Measurements from ENCODE around the gene FAM236A. TPM values are rescaled to one million over a fixed set of nuclear protein-coding genes. Genes with fewer than 3 reads are reported as not detected.
"Not testable (repeated sequence)": the region's sequence is repeated elsewhere in the genome, so short reads cannot be mapped to it uniquely, and the experiment has no call there.

FAM236A gene
- 10 to 100 TPM in 1 of 4 donors, 1 to 10 TPM in 1, not detected in 2; 2.6 to 11.7 TPM for total RNA-seq

- H3K9me3 ChIP-seq; intact Hi-C loops (cut with DNase I); H3K4me1 ChIP-seq; H3K4me3 ChIP-seq (replicated peaks in 1 of 3); DNase-seq; H3K27ac ChIP-seq; H3K36me3 ChIP-seq; H3K27me3 ChIP-seq: not testable (repeated sequence)
- WGBS, 2 donors, result no CpG with 5 or more reads among the region's 15 CpGs
Observed at GRCh38 chrX:72937906-72938305, at the start of gene FAM236A. Gene FAM236A, plus strand, starts transcription at chrX:72938206. Its CDS starts 57 bp downstream, at chrX:72938263.

GRCh38 chrX:72889740-72890139 is 48.3 kb upstream of the FAM236A start:
- WGBS, 2 donors, result no CpG with 5 or more reads among the region's 14 CpGs
- H3K4me3 ChIP-seq (replicated peaks in 1 of 3); H3K27ac ChIP-seq; DNase-seq; H3K27me3 ChIP-seq; H3K36me3 ChIP-seq; intact Hi-C loops (cut with DNase I); H3K4me1 ChIP-seq; H3K9me3 ChIP-seq: not testable (repeated sequence)

GRCh38 chrX:72912315-72912714 is 25.7 kb upstream of the FAM236A start, which contains the start of gene FAM236C:
Gene FAM236C, plus strand, starts transcription at chrX:72912615. Its CDS starts 100 bp downstream, at chrX:72912715.
- WGBS, 2 donors, result no CpG with 5 or more reads among the region's 13 CpGs
- H3K9me3 ChIP-seq; H3K4me3 ChIP-seq (replicated peaks in 1 of 3); H3K27me3 ChIP-seq; H3K36me3 ChIP-seq; H3K4me1 ChIP-seq; intact Hi-C loops (cut with DNase I); DNase-seq; H3K27ac ChIP-seq: not testable (repeated sequence)

- H3K9me3 ChIP-seq; H3K27ac ChIP-seq; H3K4me3 ChIP-seq (replicated peaks in 1 of 3); H3K27me3 ChIP-seq; DNase-seq; H3K36me3 ChIP-seq; intact Hi-C loops (cut with DNase I); H3K4me1 ChIP-seq: not testable (repeated sequence)
- no CpG with 5 or more reads among the region's 5 CpGs for WGBS, 2 donors
Observed at GRCh38 chrX:72916096-72916495, 21.9 kb upstream of the FAM236A start.

GRCh38 chrX:72932283-72932682 is 5.7 kb upstream of the FAM236A start:
- H3K4me3 ChIP-seq (replicated peaks in 1 of 3); H3K27me3 ChIP-seq; H3K4me1 ChIP-seq; H3K9me3 ChIP-seq; H3K36me3 ChIP-seq; H3K27ac ChIP-seq; DNase-seq; intact Hi-C loops (cut with DNase I): not testable (repeated sequence)
- WGBS, 2 donors, result no CpG with 5 or more reads among the region's 1 CpG

- H3K9me3 ChIP-seq; H3K4me3 ChIP-seq (replicated peaks in 1 of 3); H3K27me3 ChIP-seq; H3K27ac ChIP-seq; DNase-seq; intact Hi-C loops (cut with DNase I); H3K4me1 ChIP-seq; H3K36me3 ChIP-seq: not testable (repeated sequence)
- no CpG with 5 or more reads among the region's 7 CpGs for WGBS, 2 donors
Observed at GRCh38 chrX:72936455-72936854, 1.6 kb upstream of the FAM236A start.

- H3K36me3 ChIP-seq; H3K9me3 ChIP-seq; H3K27ac ChIP-seq; H3K4me3 ChIP-seq (replicated peaks in 1 of 3); H3K27me3 ChIP-seq; H3K4me1 ChIP-seq; intact Hi-C loops (cut with DNase I); DNase-seq: not testable (repeated sequence)
- WGBS, 2 donors, result no CpG with 5 or more reads among the region's 8 CpGs
Observed at GRCh38 chrX:72936882-72937455, 1.0 kb upstream of the FAM236A start.

GRCh38 chrX:72942272-72942671 is 4.3 kb downstream of the FAM236A start:
- H3K4me1 ChIP-seq; H3K9me3 ChIP-seq; H3K4me3 ChIP-seq (replicated peaks in 1 of 3); H3K27me3 ChIP-seq; intact Hi-C loops (cut with DNase I); DNase-seq; H3K27ac ChIP-seq; H3K36me3 ChIP-seq: not testable (repeated sequence)
- no CpG with 5 or more reads among the region's 6 CpGs for WGBS, 2 donors

- DNase-seq; H3K36me3 ChIP-seq; intact Hi-C loops (cut with DNase I); H3K9me3 ChIP-seq; H3K27me3 ChIP-seq; H3K4me1 ChIP-seq; H3K4me3 ChIP-seq (replicated peaks in 1 of 3); H3K27ac ChIP-seq: not testable (repeated sequence)
- WGBS, 2 donors, result no CpG with 5 or more reads among the region's 44 CpGs
Observed at GRCh38 chrX:72943035-72943818, 5.2 kb downstream of the FAM236A start.

- H3K36me3 ChIP-seq; H3K4me3 ChIP-seq (replicated peaks in 1 of 3); H3K27me3 ChIP-seq; H3K9me3 ChIP-seq; intact Hi-C loops (cut with DNase I); DNase-seq; H3K27ac ChIP-seq; H3K4me1 ChIP-seq: not testable (repeated sequence)
- no CpG with 5 or more reads among the region's 15 CpGs for WGBS, 2 donors
Observed at GRCh38 chrX:72943819-72944169, 5.8 kb downstream of the FAM236A start, which contains the start of gene DMRTC1. Gene DMRTC1, minus strand, starts transcription at chrX:72943837. Its CDS starts 68,143 bp downstream, at chrX:72875694.

GRCh38 chrX:72959971-72960370 is 22.0 kb downstream of the FAM236A start:
- H3K27me3 ChIP-seq; DNase-seq; H3K36me3 ChIP-seq; H3K4me1 ChIP-seq; H3K9me3 ChIP-seq; H3K27ac ChIP-seq; intact Hi-C loops (cut with DNase I); H3K4me3 ChIP-seq (replicated peaks in 1 of 3): not testable (repeated sequence)
- WGBS, 2 donors, result no CpG with 5 or more reads among the region's 9 CpGs

- H3K4me3 ChIP-seq (replicated peaks in 1 of 3); H3K27ac ChIP-seq; H3K27me3 ChIP-seq; intact Hi-C loops (cut with DNase I); H3K36me3 ChIP-seq; DNase-seq; H3K9me3 ChIP-seq; H3K4me1 ChIP-seq: not testable (repeated sequence)
- no CpG with 5 or more reads among the region's 5 CpGs for WGBS, 2 donors
Observed at GRCh38 chrX:72971859-72972258, 33.9 kb downstream of the FAM236A start.

- H3K4me1 ChIP-seq; intact Hi-C loops (cut with DNase I); H3K27me3 ChIP-seq; H3K4me3 ChIP-seq (replicated peaks in 1 of 3); H3K9me3 ChIP-seq; DNase-seq; H3K27ac ChIP-seq; H3K36me3 ChIP-seq: not testable (repeated sequence)
- no CpG with 5 or more reads among the region's 7 CpGs for WGBS, 2 donors
Observed at GRCh38 chrX:72974885-72975284, 36.9 kb downstream of the FAM236A start.
